Stimulated activated naive CD8-positive, alpha-beta T cell treated with anti-CD3 and anti-CD28 coated beads, Interleukin-15, Interleukin-2, amounts not matched to agents 100 U/mL and 50 U/mL, for 24 hours (primary cell): ENCODE data around the gene F7.

ENCODE experiments used
- ATAC-seq: fragments of 150-1000 bp; cut with Tn5 transposase; one replicate; pipeline ENCODE4 v1.10.0; 2021
- DNase-seq: peaks from one replicate; pipeline ENCODE4 v3.0.0; 2021

F7 gene

GRCh38 chr13:113086991-113087922, 18.3 kb upstream of the F7 start:
- DNase-seq (no peak), ATAC-seq (no peak)

- DNase-seq = no peak
- no peak for ATAC-seq
Measured at GRCh38 chr13:113087923-113088690, 17.5 kb upstream of the F7 start.

DNA sequence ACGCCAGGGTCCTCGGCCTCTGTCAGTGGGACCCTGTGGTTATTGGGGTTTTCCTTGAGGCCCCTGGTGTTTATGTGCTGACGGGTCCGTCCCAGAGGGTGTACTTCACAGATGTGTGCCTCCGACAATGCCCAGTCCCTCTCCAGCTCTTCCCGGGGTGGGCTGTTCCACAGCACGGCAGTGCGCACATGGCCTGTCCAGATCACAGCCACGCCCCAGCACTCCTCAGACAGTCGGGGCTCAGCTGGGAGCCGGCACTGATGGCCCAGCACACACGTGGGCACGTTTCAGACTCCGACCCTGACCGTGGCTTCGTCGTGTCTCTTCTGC, 16.9 kb upstream of the F7 start:
- ATAC-seq = no peak
- DNase-seq = no peak

- DNase-seq (no peak), ATAC-seq (no peak)
Measured at GRCh38 chr13:113089693-113090414, 15.7 kb upstream of the F7 start.

- ATAC-seq (no peak), DNase-seq (no peak)
Measured at GRCh38 chr13:113090415-113090770, 15.2 kb upstream of the F7 start.

- DNase-seq (no peak), ATAC-seq (no peak)
Measured at GRCh38 chr13:113090806-113091205, 14.8 kb upstream of the F7 start.

GRCh38 chr13:113091211-113091771, 14.3 kb upstream of the F7 start:
- no peak for DNase-seq
- no peak for ATAC-seq

DNA sequence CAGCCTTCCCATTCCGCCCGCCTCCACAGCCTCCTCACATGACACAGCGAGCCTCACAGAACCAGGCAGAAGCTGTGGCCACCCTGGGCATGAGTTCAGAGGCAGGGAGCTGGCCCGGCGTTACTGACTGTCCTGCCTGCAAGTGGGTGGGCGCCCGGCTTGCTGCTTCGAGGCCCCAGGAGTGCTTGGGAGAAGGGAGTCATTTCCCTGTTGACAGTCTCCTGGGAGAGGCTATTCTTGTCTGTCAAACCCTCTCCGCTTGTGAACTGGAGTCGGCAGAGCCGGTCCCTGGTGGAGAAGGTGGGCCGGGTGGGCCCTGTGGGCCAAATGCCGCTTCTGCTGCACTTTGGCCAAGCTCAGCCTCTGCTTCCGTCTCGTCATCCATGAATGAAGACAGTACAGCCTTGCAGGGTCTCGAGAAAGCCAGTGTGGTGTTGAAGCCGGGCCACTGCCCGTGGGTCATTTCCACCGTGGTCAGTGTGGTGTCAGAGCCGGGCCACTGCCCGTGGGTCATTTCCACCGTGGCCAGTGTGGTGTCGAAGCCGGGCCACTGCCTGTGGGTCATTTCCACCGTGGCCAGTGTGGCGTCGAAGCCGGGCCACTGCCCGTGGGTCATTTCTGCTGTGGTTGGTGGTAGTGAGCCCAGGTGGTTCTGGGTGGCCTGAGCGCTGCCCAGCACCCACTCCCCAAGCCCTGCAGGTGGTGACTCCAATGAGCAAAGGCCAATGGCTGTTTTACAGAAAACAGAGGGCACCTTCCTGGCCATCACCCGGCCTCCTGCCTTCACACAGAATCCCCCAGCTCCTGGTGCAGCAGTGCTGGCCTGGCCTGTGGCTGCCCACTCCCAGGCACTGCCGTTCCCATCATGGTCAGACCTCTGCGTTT, 13.5 kb upstream of the F7 start:
- ATAC-seq = no peak
- DNase-seq = no peak

DNA sequence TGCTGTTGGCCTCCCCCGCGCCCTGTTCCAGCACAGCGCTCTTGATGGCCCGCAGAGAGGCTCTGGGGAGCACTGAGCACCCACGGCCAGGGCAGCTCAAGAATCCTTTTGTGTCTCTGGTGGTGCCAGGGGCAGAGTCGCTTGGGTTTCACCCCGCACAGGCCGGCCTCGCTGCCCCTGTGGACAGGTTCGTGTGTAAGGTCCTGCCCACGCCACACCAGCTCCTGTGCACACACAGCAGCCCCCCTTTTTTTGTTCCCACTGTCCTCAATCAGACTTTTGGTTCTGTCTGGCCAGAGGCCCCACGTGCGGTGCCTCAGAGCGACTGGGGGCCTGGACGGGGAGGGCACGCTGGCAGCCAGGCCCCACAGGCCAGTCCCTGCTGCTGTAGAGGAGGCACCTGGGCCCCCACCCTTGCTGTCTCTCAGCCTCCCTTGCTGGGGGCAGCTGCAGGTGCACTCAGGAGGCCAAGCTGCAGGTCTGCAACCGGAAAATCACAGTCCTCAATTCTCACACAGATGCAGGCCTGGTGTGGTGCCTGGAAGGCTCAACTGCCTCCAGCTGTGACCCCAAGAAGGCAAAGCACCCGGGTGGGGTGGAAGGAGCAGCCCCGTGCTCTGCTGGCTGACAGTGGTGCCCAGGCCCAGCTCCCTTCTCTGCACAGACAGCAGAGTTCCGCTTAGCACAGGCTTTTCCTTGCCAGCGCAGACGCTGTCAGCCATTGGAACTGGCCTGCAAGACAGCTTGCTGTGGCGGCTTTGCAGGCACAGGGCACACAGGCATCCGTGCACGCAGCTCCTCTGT, 12.6 kb upstream of the F7 start:
- no peak for ATAC-seq
- DNase-seq = no peak

GRCh38 chr13:113093580-113094409, 11.8 kb upstream of the F7 start:
- ATAC-seq (no peak), DNase-seq (no peak)

DNA sequence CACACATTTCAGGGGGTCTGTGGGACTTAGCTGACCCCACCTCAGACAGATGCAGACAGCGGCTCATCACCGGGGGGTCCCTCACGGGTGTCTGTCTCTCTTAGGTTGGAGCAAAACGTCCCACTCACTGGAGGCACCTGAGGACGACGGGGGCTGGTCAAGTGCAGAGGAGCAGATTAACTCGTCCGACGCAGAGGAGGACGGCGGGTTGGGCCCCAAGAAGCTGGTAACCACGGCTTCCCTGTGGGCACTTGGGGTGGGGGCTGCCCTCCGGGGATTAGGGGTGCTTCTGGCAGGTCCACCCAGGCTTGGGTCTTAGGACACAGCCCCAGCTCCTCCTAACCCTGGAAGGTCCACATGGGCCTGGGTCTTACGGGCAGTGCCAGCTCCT, 11.2 kb upstream of the F7 start:
- ATAC-seq (no peak), DNase-seq (no peak)

- no peak for ATAC-seq
- no peak for DNase-seq
Measured at GRCh38 chr13:113095146-113096051, 10.2 kb upstream of the F7 start.

GRCh38 chr13:113096052-113096744, 9.4 kb upstream of the F7 start:
- ATAC-seq = peak; percentile 14

DNA sequence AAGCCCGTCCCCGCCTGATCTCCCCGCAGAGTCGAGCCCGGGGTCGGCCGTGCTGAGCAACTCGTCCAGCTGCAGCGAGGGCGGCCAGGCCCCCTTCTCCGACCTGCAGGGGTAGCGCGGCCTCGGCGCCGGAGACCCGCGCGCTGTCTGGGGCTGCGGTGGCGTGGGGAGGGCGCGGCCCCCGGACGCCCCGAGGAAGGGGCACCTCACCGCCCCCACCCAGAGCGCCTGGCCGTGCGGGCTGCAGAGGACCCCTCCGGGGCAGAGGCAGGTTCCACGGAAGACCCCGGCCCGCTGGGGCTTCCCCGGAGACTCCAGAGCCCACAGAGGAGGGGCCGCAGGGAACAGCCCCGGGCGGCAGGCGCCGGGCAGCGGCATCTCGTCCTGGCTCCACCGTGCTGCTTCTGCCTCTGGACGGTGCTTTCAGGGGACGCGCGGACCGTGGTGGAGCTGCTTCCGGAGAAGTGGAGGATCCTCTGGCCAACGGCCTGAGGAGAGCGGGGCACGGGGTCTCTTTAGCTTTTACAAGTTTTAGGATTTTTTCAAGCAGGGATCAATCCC, 8.8 kb upstream of the F7 start:
- DNase-seq = no peak
- ATAC-seq = no peak

More at GRCh38 chr13:113096052-113096744, 9.4 kb upstream of the F7 start:
- no peak for DNase-seq

GRCh38 chr13:113097651-113098050, 7.9 kb upstream of the F7 start:
- ATAC-seq (no peak), DNase-seq (no peak)

- no peak for DNase-seq
- ATAC-seq = no peak
Measured at GRCh38 chr13:113098162-113098732, 7.3 kb upstream of the F7 start.

DNA sequence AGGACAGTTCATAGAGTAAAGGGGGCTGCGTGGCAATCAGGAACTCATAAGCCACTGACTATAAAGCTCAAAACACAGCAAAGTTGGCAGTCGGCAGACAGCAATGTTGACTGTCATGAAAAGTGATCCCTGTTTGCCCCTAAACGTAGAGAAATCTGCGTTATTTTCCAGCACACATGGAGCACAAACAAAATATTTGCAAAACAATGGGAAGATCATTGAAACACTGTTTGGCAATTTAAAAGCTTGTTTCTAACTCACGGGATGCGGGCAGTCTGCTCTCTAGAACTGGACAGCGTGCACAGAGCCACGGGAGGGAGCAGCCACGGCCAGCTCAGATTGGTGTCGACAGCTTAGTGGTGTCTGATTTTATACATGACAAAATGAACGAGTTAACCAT, 6.4 kb upstream of the F7 start:
- DNase-seq (no peak), ATAC-seq (no peak)
